ENCODE results near the gene SIN3A.
A peak's percentile ranks its signal among the peaks of the same experiment; 100 is the strongest.
"Not testable (repeated sequence)": the region's sequence is repeated elsewhere in the genome, so short reads cannot be mapped to it uniquely, and the experiment has no call there.

The SIN3A gene

DNA sequence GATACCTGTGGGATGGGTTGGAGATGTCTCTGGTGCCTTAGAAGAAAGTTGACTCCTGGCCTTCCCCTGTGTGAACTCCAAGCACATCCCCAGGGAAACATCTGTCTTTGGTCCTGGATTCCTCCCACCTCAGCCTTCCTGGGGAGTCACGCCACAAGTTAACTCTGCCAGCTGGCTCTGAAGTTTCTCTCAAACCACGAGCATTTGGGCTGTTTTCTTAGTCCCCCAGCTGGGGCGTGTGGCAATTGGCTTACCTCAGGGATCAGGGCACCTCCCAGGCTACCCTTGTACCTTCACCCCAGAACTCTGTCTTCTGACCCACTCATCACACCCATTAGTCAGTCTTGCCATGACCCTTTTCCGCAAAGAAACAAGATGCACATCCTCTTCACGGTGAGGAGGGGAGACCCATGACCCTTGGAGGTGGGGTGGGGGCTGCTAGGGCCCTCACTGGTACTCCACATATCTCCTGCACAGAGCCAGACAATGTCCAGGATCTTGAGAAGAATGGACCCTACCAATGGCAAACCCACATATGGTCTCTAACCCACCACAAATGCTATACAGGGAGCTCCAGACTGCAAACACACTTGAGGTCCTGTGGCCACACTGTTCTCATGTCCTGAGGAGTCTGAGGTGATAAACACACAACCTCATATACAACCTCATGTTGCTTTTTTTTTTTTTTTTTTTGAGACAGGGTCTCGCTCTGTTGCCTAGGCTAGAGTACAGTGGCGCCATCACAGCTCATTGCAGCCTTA lies 100.7 kb downstream of the SIN3A start:
- Histone ChIP-seq H3K4me1 (peaks cover 25 to 79% (median 60%) of the 10 kb centered on the region in 10 experiments), H3K36me3 (peaks cover 0 to 43% (median 24%) of the 10 kb centered on the region in 11 experiments; a peak in 18 of 22 replicates), H3K27me3 (peaks cover 0 to 16% (median 0%) of the 10 kb centered on the region in 11 experiments; a peak in 6 of 22 replicates), H3K27ac (peak overlapping the region in 10 of 11 experiments; percentile 30 to 87 (median 66); a peak in 18 of 22 replicates), H4K20me1 (peaks cover 0 to 55% (median 17%) of the 10 kb centered on the region in 11 experiments; a peak in 15 of 22 replicates), H3K9ac (peak overlapping the region in 5 of 11 experiments; percentile 3 to 45 (median 11); a peak in 4 of 22 replicates), H3K4me2 (peak overlapping the region; percentile 94 to 100 (median 99)), H3K9me3 (replicated peaks in 1 of 11) (peaks cover 12 to 22% (median 18%) of the 10 kb centered on the region in 11 experiments; a peak in 20 of 22 replicates), H3K4me3 (0 out of 20 replicates have a peak overlapping the region, but pooled peaks of 1 of the 10 experiments have one; percentile 89)
- no peak for TF ChIP-seq Cebpa-rat (IDR thresholded peaks at IDR 0.05)

GRCh38 chr15:75349851-75350588 lies 101.5 kb downstream of the SIN3A start:
- H3K36me3 ChIP-seq = peaks cover 0 to 35% (median 19%) of the 10 kb centered on the region in 11 experiments; a peak in 17 of 22 replicates
- peak overlapping the region in 5 of 11 experiments; percentile 3 to 45 (median 11); a peak in 4 of 22 replicates for H3K9ac ChIP-seq
- peak overlapping the region; percentile 20 to 94 (median 80); a peak in 11 of 20 replicates for H3K4me3 ChIP-seq
- no peak for TF ChIP-seq Cebpa-rat (IDR thresholded peaks at IDR 0.05)
- peaks cover 0 to 49% (median 17%) of the 10 kb centered on the region in 11 experiments; a peak in 15 of 22 replicates for H4K20me1 ChIP-seq
- H3K4me2 ChIP-seq = peak overlapping the region; percentile 94 to 100 (median 99)
- peaks cover 25 to 85% (median 61%) of the 10 kb centered on the region in 10 experiments for H3K4me1 ChIP-seq
- H3K27ac ChIP-seq = peak overlapping the region in 10 of 11 experiments; percentile 33 to 87 (median 68); a peak in 18 of 22 replicates
- H3K9me3 ChIP-seq (replicated peaks in 1 of 11) = peaks cover 12 to 22% (median 18%) of the 10 kb centered on the region in 11 experiments; a peak in 20 of 22 replicates
- peaks cover 0 to 16% (median 0%) of the 10 kb centered on the region in 11 experiments; a peak in 6 of 22 replicates for H3K27me3 ChIP-seq

- peaks cover 26 to 81% (median 61%) of the 10 kb centered on the region in 10 experiments for H3K4me1 ChIP-seq
- peak overlapping the region in 10 of 11 experiments; percentile 31 to 87 (median 59); a peak in 15 of 22 replicates for H3K27ac ChIP-seq
- peaks cover 0 to 28% (median 18%) of the 10 kb centered on the region in 11 experiments; a peak in 15 of 22 replicates for H3K36me3 ChIP-seq
- H3K27me3 ChIP-seq = peaks cover 0 to 16% (median 0%) of the 10 kb centered on the region in 11 experiments; a peak in 6 of 22 replicates
- H3K4me2 ChIP-seq = peak overlapping the region; percentile 94 to 100 (median 99)
- H3K9me3 ChIP-seq (replicated peaks in 1 of 11) = peaks cover 12 to 22% (median 18%) of the 10 kb centered on the region in 11 experiments; a peak in 20 of 22 replicates
- not testable (repeated sequence) for H3K9ac ChIP-seq
- H3K4me3 ChIP-seq = peak overlapping the region; percentile 70 to 94 (median 82); a peak in 18 of 20 replicates
- H4K20me1 ChIP-seq = peaks cover 0 to 42% (median 11%) of the 10 kb centered on the region in 11 experiments; a peak in 14 of 22 replicates
These were observed 102.2 kb downstream of the SIN3A start for GRCh38 chr15:75349351-75349669.

DNA sequence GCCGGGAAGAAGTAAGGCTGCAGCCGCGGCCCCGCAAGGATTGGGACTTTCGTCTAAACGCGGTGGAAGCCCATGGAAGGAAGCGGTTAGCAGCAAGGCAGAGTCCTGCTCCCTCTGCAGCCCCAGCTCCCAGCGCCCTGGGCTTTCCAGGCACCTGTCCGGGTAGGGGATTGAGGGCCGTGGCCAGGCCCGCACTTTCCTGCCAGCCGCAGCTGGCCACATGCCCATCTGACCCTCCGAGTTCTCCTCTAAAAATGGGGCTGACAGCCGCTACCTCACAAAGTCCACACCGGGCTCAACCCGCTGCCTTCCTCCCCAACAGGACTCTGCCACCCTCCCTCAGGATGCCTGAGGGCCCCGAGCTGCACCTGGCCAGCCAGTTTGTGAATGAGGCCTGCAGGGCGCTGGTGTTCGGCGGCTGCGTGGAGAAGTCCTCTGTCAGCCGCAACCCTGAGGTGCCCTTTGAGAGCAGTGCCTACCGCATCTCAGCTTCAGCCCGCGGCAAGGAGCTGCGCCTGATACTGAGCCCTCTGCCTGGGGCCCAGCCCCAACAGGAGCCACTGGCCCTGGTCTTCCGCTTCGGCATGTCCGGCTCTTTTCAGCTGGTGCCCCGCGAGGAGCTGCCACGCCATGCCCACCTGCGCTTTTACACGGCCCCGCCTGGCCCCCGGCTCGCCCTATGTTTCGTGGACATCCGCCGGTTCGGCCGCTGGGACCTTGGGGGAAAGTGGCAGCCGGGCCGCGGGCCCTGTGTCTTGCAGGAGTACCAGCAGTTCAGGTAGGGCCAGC lies 102.7 kb downstream of the SIN3A start:
- Histone ChIP-seq H3K4me2 (peak overlapping the region; percentile 94 to 100 (median 99)), H3K9me3 (replicated peaks in 1 of 11) (peaks cover 12 to 22% (median 18%) of the 10 kb centered on the region in 11 experiments; a peak in 20 of 22 replicates), H3K36me3 (peaks cover 0 to 24% (median 16%) of the 10 kb centered on the region in 11 experiments; a peak in 15 of 22 replicates), H3K4me1 (peaks cover 31 to 81% (median 63%) of the 10 kb centered on the region in 10 experiments), H3K4me3 (peak overlapping the region; percentile 70 to 94 (median 82)), H3K27me3 (peaks cover 0 to 16% (median 0%) of the 10 kb centered on the region in 11 experiments; a peak in 6 of 22 replicates), H3K9ac (peak overlapping the region; percentile 74 to 93 (median 83)), H4K20me1 (peaks cover 0 to 37% (median 7%) of the 10 kb centered on the region in 11 experiments; a peak in 14 of 22 replicates), H3K27ac (peak overlapping the region; percentile 67 to 87 (median 81); a peak in 19 of 22 replicates)
- no peak for TF ChIP-seq Cebpa-rat (IDR thresholded peaks at IDR 0.05)

- H3K4me1 ChIP-seq = peaks cover 38 to 80% (median 68%) of the 10 kb centered on the region in 10 experiments
- H3K27me3 ChIP-seq = peaks cover 0 to 16% (median 0%) of the 10 kb centered on the region in 11 experiments; a peak in 6 of 22 replicates
These were observed 103.4 kb downstream of the SIN3A start for GRCh38 chr15:75348034-75348561.

GRCh38 chr15:75347222-75348033 lies 104.1 kb downstream of the SIN3A start:
- no peak for TF ChIP-seq Cebpa-rat (IDR thresholded peaks at IDR 0.05)

More at GRCh38 chr15:75348034-75348561, 103.4 kb downstream of the SIN3A start:
- peaks cover 0 to 18% (median 13%) of the 10 kb centered on the region in 11 experiments; a peak in 13 of 22 replicates for H3K36me3 ChIP-seq
- peak overlapping the region; percentile 70 to 94 (median 82) for H3K4me3 ChIP-seq
- peak overlapping the region; percentile 74 to 93 (median 83) for H3K9ac ChIP-seq
- no peak for TF ChIP-seq Cebpa-rat (IDR thresholded peaks at IDR 0.05)
- peak overlapping the region; percentile 94 to 100 (median 99) for H3K4me2 ChIP-seq
- H4K20me1 ChIP-seq = peaks cover 0 to 30% (median under 1%) of the 10 kb centered on the region in 11 experiments; a peak in 10 of 22 replicates
- H3K27ac ChIP-seq = peak overlapping the region; percentile 67 to 87 (median 81)
- H3K9me3 ChIP-seq (replicated peaks in 1 of 11) = peaks cover 12 to 22% (median 18%) of the 10 kb centered on the region in 11 experiments; a peak in 20 of 22 replicates

More at GRCh38 chr15:75347222-75348033, 104.1 kb downstream of the SIN3A start:
- Histone ChIP-seq H3K4me3 (peak overlapping the region; percentile 70 to 94 (median 82)), H3K9ac (peak overlapping the region; percentile 74 to 93 (median 83)), H3K4me2 (peak overlapping the region; percentile 94 to 100 (median 99)), H3K27me3 (peaks cover 0 to 16% (median 0%) of the 10 kb centered on the region in 11 experiments; a peak in 6 of 22 replicates), H3K36me3 (peaks cover 0 to 15% (median 13%) of the 10 kb centered on the region in 11 experiments; a peak in 12 of 22 replicates), H3K27ac (peak overlapping the region; percentile 67 to 87 (median 81)), H4K20me1 (peaks cover 0 to 24% (median 0%) of the 10 kb centered on the region in 11 experiments; a peak in 9 of 22 replicates), H3K9me3 (replicated peaks in 1 of 11) (peaks cover 12 to 22% (median 18%) of the 10 kb centered on the region in 11 experiments; a peak in 20 of 22 replicates), H3K4me1 (peaks cover 38 to 80% (median 67%) of the 10 kb centered on the region in 10 experiments)
